Esophagus (tissue), 2 donors: ENCODE data around the gene ZMYND8. TPM values are rescaled to one million over a fixed set of nuclear protein-coding genes. Genes with fewer than 3 reads are reported as not detected.
"Not testable (repeated sequence)": the region's sequence is repeated elsewhere in the genome, so short reads cannot be mapped to it uniquely, and the experiment has no call there.

ENCODE experiments used
- H3K27ac ChIP-seq, 2 donors: one replicate each; pipeline ENCODE4 v1.5.1; 2013; ENCODE audit warnings: low read depth in 2 of 2, mild to moderate bottlenecking in 2 of 2, inconsistent platforms in 1 of 2, low read length in 1 of 2, moderate library complexity in 1 of 2
- H3K27me3 ChIP-seq, 2 donors: one replicate each; pipeline ENCODE4 v1.6.1; 2013; ENCODE audit warnings: low read length in 2 of 2, control low read depth in 1 of 2, mild to moderate bottlenecking in 1 of 2; ENCODE audit not compliant: insufficient read depth in 2 of 2, control insufficient read depth in 1 of 2
- H3K36me3 ChIP-seq, 2 donors: one replicate each; pipeline ENCODE4 v1.6.1; 2013; ENCODE audit warnings: low read length in 1 of 2; ENCODE audit not compliant: control insufficient read depth in 2 of 2, insufficient read depth in 2 of 2
- H3K4me1 ChIP-seq, 2 donors: one replicate each; pipeline ENCODE4 v1.6.1; 2013; ENCODE audit warnings: low read length in 1 of 2; ENCODE audit not compliant: control insufficient read depth in 2 of 2, insufficient read depth in 2 of 2
- H3K4me3 ChIP-seq, 2 donors: one replicate each; pipeline ENCODE4 v1.5.1; 2013; ENCODE audit warnings: low read length in 2 of 2, mild to moderate bottlenecking in 2 of 2, low read depth in 1 of 2, moderate library complexity in 1 of 2
- H3K9me3 ChIP-seq, 2 donors: one replicate each; pipeline ENCODE4 v1.6.1; 2013; ENCODE audit warnings: mild to moderate bottlenecking in 2 of 2, low read depth in 1 of 2, low read length in 1 of 2, moderate library complexity in 1 of 2; ENCODE audit not compliant: control insufficient read depth in 2 of 2, insufficient read depth in 1 of 2
- WGBS, 2 donors: extraction: QIAGEN DNeasy Blood & Tissue Kit; methylation state at CpG; one replicate each; pipeline ENCODE4 v1.1.7; 2013; 5-methylcytosine and 5-hydroxymethylcytosine counted together
- polyA plus RNA-seq, 2 donors: library from polyadenylated mRNA; stranded (reverse); fragments of 200-250 nt; gene quantifications; one replicate each; pipeline ENCODE4 v1.2.3, GENCODE V29; 2013
- donor health status: healthy with polysubstance abuse.
- donor health status: Bipolar disorder and iron deficiency.

The ZMYND8 gene
- polyA plus RNA-seq, 2 donors, result 8.8 to 18.7 TPM

- no peak overlapping the region for H3K4me3 ChIP-seq
- no peaks in the 10 kb centered on the region for H3K4me1 ChIP-seq
- H3K27ac ChIP-seq, result no peak overlapping the region
- H3K36me3 ChIP-seq, result peaks cover 10 to 33% of the 10 kb centered on the region in 2 donors
- 97 to 100% methylated on average over 1 of the region's 1 CpG for WGBS, 2 donors
- H3K27me3 ChIP-seq, result no peaks in the 10 kb centered on the region
- no peaks in the 10 kb centered on the region for H3K9me3 ChIP-seq
These were observed 108.5 kb downstream of the ZMYND8 start for GRCh38 chr20:47247972-47248371.

DNA sequence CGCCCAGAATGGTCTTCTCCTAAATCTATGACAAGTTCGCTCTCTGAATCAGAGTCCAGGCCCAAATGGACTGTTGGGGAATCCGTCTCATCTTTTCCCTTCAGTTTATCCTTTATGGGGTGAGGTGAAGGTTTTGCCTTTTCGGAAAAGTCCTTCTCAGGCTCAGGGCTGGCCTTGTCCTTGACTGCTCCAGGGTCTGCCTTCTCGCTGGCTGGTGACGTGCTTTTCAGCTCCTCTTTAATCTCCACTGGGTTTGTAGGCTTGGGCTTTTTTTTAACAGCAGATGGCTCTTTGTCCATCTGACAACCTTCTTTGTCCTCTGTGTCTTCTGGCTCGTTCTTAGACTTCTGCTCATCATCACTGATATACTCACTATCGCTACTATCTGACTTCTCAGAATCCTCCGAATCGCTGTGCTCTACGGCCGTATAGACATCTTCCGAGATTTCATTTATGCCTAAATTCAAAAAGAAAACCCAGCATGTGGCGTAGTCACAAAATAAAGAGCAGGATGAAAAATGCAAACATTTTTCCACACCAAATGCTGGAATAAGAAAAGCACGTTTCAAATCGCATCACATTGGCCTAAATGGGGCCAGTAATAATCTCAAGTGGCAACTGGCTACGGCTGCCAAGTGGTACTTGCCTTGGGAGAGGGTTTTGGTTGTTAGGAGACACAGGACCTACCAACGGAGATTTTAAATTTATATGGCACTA lies 110.3 kb downstream of the ZMYND8 start:
- Histone ChIP-seq H3K9me3 (no peaks in the 10 kb centered on the region), H3K4me3 (no peak overlapping the region), H3K36me3 (peaks cover 14 to 38% of the 10 kb centered on the region in 2 donors), H3K27me3 (no peaks in the 10 kb centered on the region), H3K4me1 (peaks cover 0 to 2% of the 10 kb centered on the region in 2 donors), H3K27ac (no peak overlapping the region)
- WGBS, 2 donors, result 97% methylated on average over 18 of the region's 18 CpGs

DNA sequence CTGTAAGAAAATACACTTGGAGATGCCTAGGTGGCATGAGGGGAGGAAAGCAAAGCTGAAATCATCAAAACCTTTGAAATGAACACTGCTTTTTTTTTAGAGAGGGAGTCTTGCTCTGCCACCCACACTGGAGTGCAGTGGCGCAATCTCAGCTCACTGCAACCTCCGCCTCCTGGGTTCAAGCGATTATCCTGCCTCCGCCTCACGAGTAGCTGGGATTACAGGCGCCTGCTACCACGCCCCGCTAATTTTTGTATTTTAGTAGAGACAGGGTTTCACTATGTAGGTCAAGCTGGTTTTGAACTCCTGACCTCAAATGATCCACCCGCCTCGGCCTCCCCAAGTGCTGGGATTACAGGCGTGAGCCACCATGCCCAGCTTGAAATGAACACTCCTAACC lies 111.3 kb downstream of the ZMYND8 start:
- not testable (repeated sequence) for H3K4me3 ChIP-seq, H3K9me3 ChIP-seq, H3K4me1 ChIP-seq, H3K27ac ChIP-seq, H3K27me3 ChIP-seq
- WGBS, 2 donors, result 89 to 92% methylated on average over 11 of the region's 11 CpGs
- H3K36me3 ChIP-seq, result peaks cover 14 to 38% of the 10 kb centered on the region in 2 donors

GRCh38 chr20:47244451-47244850 lies 112.0 kb downstream of the ZMYND8 start:
- no peak overlapping the region for H3K27ac ChIP-seq
- peaks cover 14 to 38% of the 10 kb centered on the region in 2 donors for H3K36me3 ChIP-seq
- H3K4me1 ChIP-seq, result peaks cover 0 to 2% of the 10 kb centered on the region in 2 donors
- H3K27me3 ChIP-seq, result no peaks in the 10 kb centered on the region
- no peak overlapping the region for H3K4me3 ChIP-seq
- WGBS, 2 donors, result 84 to 86% methylated on average over 3 of the region's 3 CpGs
- H3K9me3 ChIP-seq, result no peaks in the 10 kb centered on the region

DNA sequence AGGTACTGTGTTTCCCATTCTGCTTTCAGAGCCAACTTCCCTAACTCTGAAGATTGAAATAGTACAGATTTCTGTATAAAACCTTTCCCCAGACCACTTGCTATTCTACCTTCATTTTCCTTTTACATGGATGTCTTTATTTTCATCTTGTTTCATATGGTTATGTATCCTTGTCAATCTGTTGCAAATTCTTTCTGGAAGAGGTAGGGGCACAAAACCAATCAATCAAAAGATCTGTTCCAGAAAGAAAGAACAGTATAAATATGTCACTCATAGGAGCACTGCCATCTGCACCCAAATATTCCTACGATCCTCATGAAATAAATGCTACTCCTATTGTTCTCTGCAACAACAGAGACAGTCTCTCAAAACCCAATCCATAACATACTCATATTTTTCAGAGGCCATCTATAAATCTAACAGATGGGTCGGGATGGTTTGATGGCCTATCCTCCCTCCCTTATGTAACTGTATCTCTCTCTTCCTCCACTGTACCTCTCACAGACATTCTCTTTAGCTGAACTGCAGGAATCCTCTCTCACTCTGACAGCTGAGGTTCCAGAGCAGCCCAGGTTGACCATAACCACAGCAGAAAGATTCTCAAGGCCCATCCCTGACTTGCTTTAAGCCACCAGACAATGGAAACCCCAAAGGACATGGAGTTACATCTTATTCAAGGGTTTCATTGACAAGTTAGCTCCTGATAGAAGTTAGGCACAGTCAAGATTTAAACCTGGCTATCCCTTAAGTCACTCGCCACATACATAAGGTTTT lies 112.8 kb downstream of the ZMYND8 start:
- 90 to 92% methylated on average over 3 of the region's 3 CpGs for WGBS, 2 donors
- Histone ChIP-seq H3K9me3 (no peaks in the 10 kb centered on the region), H3K27ac (no peak overlapping the region), H3K27me3 (no peaks in the 10 kb centered on the region), H3K36me3 (peaks cover 14 to 42% of the 10 kb centered on the region in 2 donors), H3K4me3 (no peak overlapping the region), H3K4me1 (peaks cover 0 to 2% of the 10 kb centered on the region in 2 donors)

GRCh38 chr20:47243003-47243402 lies 113.5 kb downstream of the ZMYND8 start:
- H3K27ac ChIP-seq, result no peak overlapping the region
- peaks cover 11 to 38% of the 10 kb centered on the region in 2 donors for H3K36me3 ChIP-seq
- peaks cover 0 to 2% of the 10 kb centered on the region in 2 donors for H3K4me1 ChIP-seq
- WGBS, 2 donors, result 96 to 99% methylated on average over 4 of the region's 4 CpGs
- no peaks in the 10 kb centered on the region for H3K27me3 ChIP-seq
- H3K4me3 ChIP-seq, result no peak overlapping the region
- H3K9me3 ChIP-seq, result no peaks in the 10 kb centered on the region

DNA sequence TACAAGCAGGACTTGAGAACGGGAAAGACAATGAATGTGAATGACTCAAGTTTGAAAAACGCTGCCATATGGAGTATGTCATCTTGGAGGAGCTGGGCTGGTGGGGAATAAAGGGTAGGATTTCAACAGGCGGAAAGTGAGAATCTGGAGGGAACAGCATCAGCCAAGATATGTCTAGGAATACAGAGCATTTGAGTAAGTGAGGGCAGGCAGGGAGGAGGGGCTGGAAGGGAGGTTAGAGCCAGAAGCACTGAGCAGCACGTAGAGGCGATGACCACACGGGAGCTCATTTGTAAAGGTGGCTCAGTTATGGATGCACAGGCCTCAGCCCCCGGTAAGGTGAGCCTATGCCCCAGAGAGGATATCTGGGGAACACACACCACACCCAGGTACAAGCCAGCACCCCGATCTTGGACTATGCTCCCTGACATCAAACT lies 115.1 kb downstream of the ZMYND8 start:
- no peak overlapping the region for H3K27ac ChIP-seq
- H3K9me3 ChIP-seq, result no peaks in the 10 kb centered on the region
- peaks cover 8 to 35% of the 10 kb centered on the region in 2 donors for H3K36me3 ChIP-seq
- H3K27me3 ChIP-seq, result no peaks in the 10 kb centered on the region
- 72 to 74% methylated on average over 8 of the region's 8 CpGs for WGBS, 2 donors
- H3K4me1 ChIP-seq, result peaks cover 0 to 2% of the 10 kb centered on the region in 2 donors
- H3K4me3 ChIP-seq, result no peak overlapping the region

DNA sequence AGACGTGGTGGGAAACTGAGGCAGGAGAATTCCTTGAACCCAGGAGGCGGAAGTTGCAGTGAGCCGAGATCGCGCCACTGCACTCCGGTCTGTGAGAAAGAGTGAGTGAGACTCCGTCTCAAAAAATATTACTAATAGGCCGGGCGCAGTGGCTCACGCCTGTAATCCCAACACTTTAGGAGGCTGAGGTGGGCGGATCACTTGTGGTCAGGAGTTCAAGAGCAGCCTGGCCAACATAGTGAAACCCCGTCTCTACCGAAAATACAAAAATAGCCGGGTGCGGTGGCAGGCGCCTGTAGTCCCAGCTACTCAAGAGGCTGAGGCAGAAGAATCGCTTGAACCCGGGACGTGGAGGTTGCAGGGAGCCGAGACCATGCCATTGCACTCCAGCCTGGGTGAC lies 116.4 kb downstream of the ZMYND8 start:
- H3K4me1 ChIP-seq, H3K4me3 ChIP-seq, H3K9me3 ChIP-seq, H3K27me3 ChIP-seq, H3K27ac ChIP-seq: not testable (repeated sequence)
- WGBS, 2 donors, result 97 to 98% methylated on average over 20 of the region's 20 CpGs
- peaks cover 5 to 38% of the 10 kb centered on the region in 2 donors for H3K36me3 ChIP-seq

- no peaks in the 10 kb centered on the region for H3K27me3 ChIP-seq
- H3K9me3 ChIP-seq, result no peaks in the 10 kb centered on the region
- peaks cover 0 to 2% of the 10 kb centered on the region in 2 donors for H3K4me1 ChIP-seq
- 92 to 94% methylated on average over 6 of the region's 6 CpGs for WGBS, 2 donors
- H3K36me3 ChIP-seq, result peaks cover 5 to 37% of the 10 kb centered on the region in 2 donors
- no peak overlapping the region for H3K27ac ChIP-seq
- no peak overlapping the region for H3K4me3 ChIP-seq
These were observed 116.8 kb downstream of the ZMYND8 start for GRCh38 chr20:47239719-47240067.
